ENCODE results near the gene PCCA. TPM values are rescaled to one million over a fixed set of nuclear protein-coding genes. Genes with fewer than 3 reads are reported as not detected.

PCCA gene
- polyA plus RNA-seq, 1 experiment = 3.0 TPM

- ChIA-PET POLR2A (no interaction called here), CTCF (no interaction called here)
- Histone ChIP-seq H3K36me3 (ENCODE audit: control insufficient read depth, insufficient read depth, low read length) (no peaks in the 10 kb centered on the region), H3K27me3 (ENCODE audit: control insufficient read depth, insufficient read depth, low read length) (no peaks in the 10 kb centered on the region), H3K4me3 (ENCODE audit: low read depth, low read length) (no peak overlapping the region)
- no peak for TF ChIP-seq CTCF (IDR thresholded peaks at IDR 0.05; ENCODE audit: insufficient read depth, low read depth, low read length)
- no peak for DNase-seq (ENCODE audit: low read depth)
These were observed 212.5 kb downstream of the PCCA start for GRCh38 chr13:100301418-100301817.

GRCh38 chr13:100302391-100302790, 213.5 kb downstream of the PCCA start:
- no peak overlapping the region for H3K4me3 ChIP-seq (ENCODE audit: low read depth, low read length)
- no peak for DNase-seq (ENCODE audit: low read depth)
- ChIA-PET CTCF (no interaction called here), POLR2A (no interaction called here)
- TF ChIP-seq CTCF (IDR thresholded peaks at IDR 0.05; ENCODE audit: insufficient read depth, low read depth, low read length) = no peak
- H3K27me3 ChIP-seq (ENCODE audit: control insufficient read depth, insufficient read depth, low read length) = no peaks in the 10 kb centered on the region
- no peaks in the 10 kb centered on the region for H3K36me3 ChIP-seq (ENCODE audit: control insufficient read depth, insufficient read depth, low read length)

- Histone ChIP-seq H3K27me3 (ENCODE audit: control insufficient read depth, insufficient read depth, low read length) (no peaks in the 10 kb centered on the region), H3K36me3 (ENCODE audit: control insufficient read depth, insufficient read depth, low read length) (no peaks in the 10 kb centered on the region), H3K4me3 (ENCODE audit: low read depth, low read length) (no peak overlapping the region)
- POLR2A ChIA-PET = no interaction called here
- TF ChIP-seq CTCF (IDR thresholded peaks at IDR 0.05; ENCODE audit: insufficient read depth, low read depth, low read length) = no peak
- DNase-seq (ENCODE audit: low read depth) = no peak
- CTCF ChIA-PET = no interaction called here
These were observed 215.3 kb downstream of the PCCA start for GRCh38 chr13:100304229-100304628.

GRCh38 chr13:100305398-100305797, 216.5 kb downstream of the PCCA start:
- DNase-seq (ENCODE audit: low read depth) = no peak
- CTCF ChIA-PET = interaction anchor here (1.1 kb wide), 1 partner anchor 23 kb away, joined by 4 read pairs; no protein-coding TSS in a partner anchor
- no peak for TF ChIP-seq CTCF (IDR thresholded peaks at IDR 0.05; ENCODE audit: insufficient read depth, low read depth, low read length)
- Histone ChIP-seq H3K36me3 (ENCODE audit: control insufficient read depth, insufficient read depth, low read length) (no peaks in the 10 kb centered on the region), H3K27me3 (ENCODE audit: control insufficient read depth, insufficient read depth, low read length) (no peaks in the 10 kb centered on the region), H3K4me3 (ENCODE audit: low read depth, low read length) (no peak overlapping the region)
- POLR2A ChIA-PET = no interaction called here

- no peak for DNase-seq (ENCODE audit: low read depth)
- Histone ChIP-seq H3K36me3 (ENCODE audit: control insufficient read depth, insufficient read depth, low read length) (no peaks in the 10 kb centered on the region), H3K27me3 (ENCODE audit: control insufficient read depth, insufficient read depth, low read length) (no peaks in the 10 kb centered on the region), H3K4me3 (ENCODE audit: low read depth, low read length) (no peak overlapping the region)
- ChIA-PET POLR2A (no interaction called here), CTCF (no interaction called here)
- no peak for TF ChIP-seq CTCF (IDR thresholded peaks at IDR 0.05; ENCODE audit: insufficient read depth, low read depth, low read length)
These were observed 217.1 kb downstream of the PCCA start for GRCh38 chr13:100306030-100306429.
